ENCODE data around the gene MND1.

The MND1 gene

DNA sequence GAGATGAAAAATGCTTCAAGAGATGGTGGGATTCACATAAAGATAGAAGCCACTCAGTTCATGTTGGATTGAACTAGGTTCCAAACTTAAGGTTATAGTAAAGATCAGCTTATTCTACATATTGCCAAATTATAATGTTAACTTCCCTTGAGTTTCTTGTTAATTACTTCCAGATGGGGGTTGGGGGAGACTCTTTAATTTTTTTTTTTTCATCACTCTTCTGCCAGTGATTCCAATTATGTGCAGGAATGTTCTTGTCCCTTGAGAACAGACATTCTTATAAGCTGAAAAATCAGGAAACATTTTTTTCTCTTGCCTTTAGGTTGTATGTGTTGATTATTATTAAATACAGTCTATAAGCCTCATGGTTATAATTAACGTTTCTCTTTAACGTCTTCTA, 30.0 kb downstream of the MND1 start:
- no peaks in the 10 kb centered on the region for H4K20me1 ChIP-seq (ENCODE audit: insufficient read depth, low read length)
- TF ChIP-seq EZH2 (IDR thresholded peaks at IDR 0.05; ENCODE audit: borderline replicate concordance, low read length), result no peak
- TF ChIP-seq, protein P1, sequence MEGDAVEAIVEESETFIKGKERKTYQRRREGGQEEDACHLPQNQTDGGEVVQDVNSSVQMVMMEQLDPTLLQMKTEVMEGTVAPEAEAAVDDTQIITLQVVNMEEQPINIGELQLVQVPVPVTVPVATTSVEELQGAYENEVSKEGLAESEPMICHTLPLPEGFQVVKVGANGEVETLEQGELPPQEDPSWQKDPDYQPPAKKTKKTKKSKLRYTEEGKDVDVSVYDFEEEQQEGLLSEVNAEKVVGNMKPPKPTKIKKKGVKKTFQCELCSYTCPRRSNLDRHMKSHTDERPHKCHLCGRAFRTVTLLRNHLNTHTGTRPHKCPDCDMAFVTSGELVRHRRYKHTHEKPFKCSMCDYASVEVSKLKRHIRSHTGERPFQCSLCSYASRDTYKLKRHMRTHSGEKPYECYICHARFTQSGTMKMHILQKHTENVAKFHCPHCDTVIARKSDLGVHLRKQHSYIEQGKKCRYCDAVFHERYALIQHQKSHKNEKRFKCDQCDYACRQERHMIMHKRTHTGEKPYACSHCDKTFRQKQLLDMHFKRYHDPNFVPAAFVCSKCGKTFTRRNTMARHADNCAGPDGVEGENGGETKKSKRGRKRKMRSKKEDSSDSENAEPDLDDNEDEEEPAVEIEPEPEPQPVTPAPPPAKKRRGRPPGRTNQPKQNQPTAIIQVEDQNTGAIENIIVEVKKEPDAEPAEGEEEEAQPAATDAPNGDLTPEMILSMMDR (IDR thresholded peaks at IDR 0.05; ENCODE audit: low read length), result no peak

DNA sequence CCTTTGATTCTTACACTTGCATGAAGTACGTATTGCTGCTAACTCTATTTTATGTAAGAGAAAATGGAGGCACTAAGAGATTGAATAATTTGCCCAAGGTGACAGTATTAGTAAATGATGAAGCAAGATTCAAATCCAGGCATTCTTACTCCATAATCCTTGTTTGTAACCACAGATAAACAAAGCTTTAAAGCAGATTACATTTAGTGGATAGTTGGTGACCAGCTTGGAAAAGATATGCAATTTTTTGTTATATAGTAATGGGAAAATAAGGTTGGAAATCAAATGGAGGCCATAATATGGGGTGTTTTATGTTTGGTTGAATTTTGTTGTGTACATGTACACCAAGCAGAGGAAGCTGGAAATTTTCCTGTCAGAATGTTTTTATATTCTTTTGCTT, 30.8 kb downstream of the MND1 start:
- Histone ChIP-seq H3K4me3 (ENCODE audit: low read depth, low read length, poor library complexity, severe bottlenecking) (no peak overlapping the region), H3K27ac (ENCODE audit: low read depth, low read length, poor library complexity, severe bottlenecking) (no peak overlapping the region), H3K4me2 (ENCODE audit: low read length) (no peak overlapping the region), H3K79me2 (ENCODE audit: insufficient read depth, low read length) (no peaks in the 10 kb centered on the region), H4K20me1 (ENCODE audit: insufficient read depth, low read length) (no peaks in the 10 kb centered on the region), H3K36me3 (ENCODE audit: insufficient read depth, low read length) (peaks cover 40% of the 10 kb centered on the region), H3F3A (ENCODE audit: insufficient read depth, low read length) (no peaks in the 10 kb centered on the region; the same call in none of the 2 replicates), H3K27me3 (ENCODE audit: insufficient read depth, low read length) (no peaks in the 10 kb centered on the region), H3K9me3 (ENCODE audit: low read length) (peaks cover 22% of the 10 kb centered on the region), H3K9me2 (ENCODE audit: low read depth, low read length) (no peaks in the 10 kb centered on the region), H3K4me1 (ENCODE audit: insufficient read depth, low read length, severe bottlenecking) (peaks cover 28% of the 10 kb centered on the region), H3K9ac (ENCODE audit: low read length) (no peak overlapping the region), H2AFZ (ENCODE audit: low read length) (no peak overlapping the region)
- TF ChIP-seq EZH2 (IDR thresholded peaks at IDR 0.05; ENCODE audit: borderline replicate concordance, low read length), result no peak
- TF ChIP-seq, protein P1 (IDR thresholded peaks at IDR 0.05; ENCODE audit: low read length), result no peak

More for the DNA sequence above, 30.0 kb downstream of the MND1 start:
- Histone ChIP-seq H3K36me3 (ENCODE audit: insufficient read depth, low read length) (peaks cover 46% of the 10 kb centered on the region), H3K27ac (ENCODE audit: low read depth, low read length, poor library complexity, severe bottlenecking) (no peak overlapping the region), H3K9me2 (ENCODE audit: low read depth, low read length) (no peaks in the 10 kb centered on the region), H3F3A (ENCODE audit: insufficient read depth, low read length) (no peaks in the 10 kb centered on the region; the same call in none of the 2 replicates), H3K27me3 (ENCODE audit: insufficient read depth, low read length) (no peaks in the 10 kb centered on the region), H3K4me3 (ENCODE audit: low read depth, low read length, poor library complexity, severe bottlenecking) (no peak overlapping the region), H3K4me1 (ENCODE audit: insufficient read depth, low read length, severe bottlenecking) (peaks cover 27% of the 10 kb centered on the region), H3K9ac (ENCODE audit: low read length) (no peak overlapping the region), H3K4me2 (ENCODE audit: low read length) (no peak overlapping the region), H3K9me3 (ENCODE audit: low read length) (peaks cover 22% of the 10 kb centered on the region), H2AFZ (ENCODE audit: low read length) (no peak overlapping the region), H3K79me2 (ENCODE audit: insufficient read depth, low read length) (no peaks in the 10 kb centered on the region)

DNA sequence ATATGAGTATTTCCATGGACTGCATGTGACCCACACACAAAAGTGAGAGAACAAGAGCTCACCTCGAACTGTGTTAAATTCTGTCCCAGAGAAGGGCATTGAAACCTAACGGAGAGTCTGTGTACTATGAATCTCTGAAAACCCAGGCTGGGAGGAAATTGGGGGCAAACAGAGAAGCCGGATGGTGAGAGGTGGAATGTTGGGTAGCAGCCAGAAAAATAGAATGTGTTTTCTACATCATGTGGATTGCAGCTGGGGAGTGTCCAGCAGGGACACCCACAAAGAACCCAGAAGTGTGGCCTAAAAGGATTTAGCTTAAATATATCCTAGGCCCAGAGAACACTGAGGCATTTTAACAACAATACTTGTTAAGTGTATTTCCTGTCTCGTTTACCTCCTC, 38.6 kb downstream of the MND1 start:
- TF ChIP-seq EZH2 (IDR thresholded peaks at IDR 0.05; ENCODE audit: borderline replicate concordance, low read length), result no peak
- TF ChIP-seq, protein P1 (IDR thresholded peaks at IDR 0.05; ENCODE audit: low read length), result no peak
- no peaks in the 10 kb centered on the region for H3K79me2 ChIP-seq (ENCODE audit: insufficient read depth, low read length)
- H3K36me3 ChIP-seq (ENCODE audit: insufficient read depth, low read length), result peaks cover 37% of the 10 kb centered on the region
- H4K20me1 ChIP-seq (ENCODE audit: insufficient read depth, low read length), result no peaks in the 10 kb centered on the region
- H3K4me3 ChIP-seq (ENCODE audit: low read depth, low read length, poor library complexity, severe bottlenecking), result no peak overlapping the region
- H3K9me2 ChIP-seq (ENCODE audit: low read depth, low read length), result no peaks in the 10 kb centered on the region
- no peaks in the 10 kb centered on the region for H3F3A ChIP-seq (ENCODE audit: insufficient read depth, low read length)
- H3K4me2 ChIP-seq (ENCODE audit: low read length), result no peak overlapping the region
- H3K4me1 ChIP-seq (ENCODE audit: insufficient read depth, low read length, severe bottlenecking), result peaks cover 22% of the 10 kb centered on the region
- H3K9ac ChIP-seq (ENCODE audit: low read length), result no peak overlapping the region
- peak overlapping the region; percentile 52 for H3K27ac ChIP-seq (ENCODE audit: low read depth, low read length, poor library complexity, severe bottlenecking)
- H3K27me3 ChIP-seq (ENCODE audit: insufficient read depth, low read length), result no peaks in the 10 kb centered on the region
- no peak overlapping the region for H2AFZ ChIP-seq (ENCODE audit: low read length)
- H3K9me3 ChIP-seq (ENCODE audit: low read length), result no peaks in the 10 kb centered on the region
